Gastroesophageal sphincter (tissue), 3 donors: ENCODE measurements around the gene GDF7.

Source experiments
- EP300 ChIP-seq: sonication (generic); formaldehyde crosslinking; IDR thresholded peaks from one replicate; pipeline ENCODE4 v1.6.1; 2017; ENCODE audit warnings: antibody characterized with exemption, mild to moderate bottlenecking
- POLR2A ChIP-seq, 2 donors: fragments of 450-650 bp; IDR thresholded peaks; one replicate each; pipeline ENCODE4 v1.6.1; 2017; ENCODE audit warnings: antibody characterized with exemption in 2 of 2, mild to moderate bottlenecking in 2 of 2, moderate library complexity in 1 of 2
- POLR2AphosphoS5 ChIP-seq: sonication (generic); formaldehyde crosslinking; IDR thresholded peaks from one replicate; pipeline ENCODE4 v1.6.1; 2017; ENCODE audit warnings: antibody characterized with exemption
- TF ChIP-seq, protein P1 (sequence below), 4 experiments: fragments of 200-600 bp in 2 of 4; fragments of 450-650 bp in 2 of 4; sonication (generic) in 1 of 4; IDR thresholded peaks; one replicate each; pipeline ENCODE4 v1.5.1; 2017 to 2019; ENCODE audit warnings: antibody characterized with exemption in 4 of 4, mild to moderate bottlenecking in 2 of 4, moderate library complexity in 2 of 4

GRCh38 chr2:20678780-20679179, 11.8 kb downstream of the GDF7 start:
- TF ChIP-seq, protein P1, sequence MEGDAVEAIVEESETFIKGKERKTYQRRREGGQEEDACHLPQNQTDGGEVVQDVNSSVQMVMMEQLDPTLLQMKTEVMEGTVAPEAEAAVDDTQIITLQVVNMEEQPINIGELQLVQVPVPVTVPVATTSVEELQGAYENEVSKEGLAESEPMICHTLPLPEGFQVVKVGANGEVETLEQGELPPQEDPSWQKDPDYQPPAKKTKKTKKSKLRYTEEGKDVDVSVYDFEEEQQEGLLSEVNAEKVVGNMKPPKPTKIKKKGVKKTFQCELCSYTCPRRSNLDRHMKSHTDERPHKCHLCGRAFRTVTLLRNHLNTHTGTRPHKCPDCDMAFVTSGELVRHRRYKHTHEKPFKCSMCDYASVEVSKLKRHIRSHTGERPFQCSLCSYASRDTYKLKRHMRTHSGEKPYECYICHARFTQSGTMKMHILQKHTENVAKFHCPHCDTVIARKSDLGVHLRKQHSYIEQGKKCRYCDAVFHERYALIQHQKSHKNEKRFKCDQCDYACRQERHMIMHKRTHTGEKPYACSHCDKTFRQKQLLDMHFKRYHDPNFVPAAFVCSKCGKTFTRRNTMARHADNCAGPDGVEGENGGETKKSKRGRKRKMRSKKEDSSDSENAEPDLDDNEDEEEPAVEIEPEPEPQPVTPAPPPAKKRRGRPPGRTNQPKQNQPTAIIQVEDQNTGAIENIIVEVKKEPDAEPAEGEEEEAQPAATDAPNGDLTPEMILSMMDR (IDR thresholded peaks at IDR 0.05) = no peak
- no peak for TF ChIP-seq POLR2A (IDR thresholded peaks at IDR 0.05)
- no peak for TF ChIP-seq EP300
- no peak for TF ChIP-seq POLR2AphosphoS5
